Chondrocyte (in vitro differentiated cells): ENCODE results near the gene MRTFA. TPM values are rescaled to one million over a fixed set of nuclear protein-coding genes. Genes with fewer than 3 reads are reported as not detected.
"Not testable (repeated sequence)": the region's sequence is repeated elsewhere in the genome, so short reads cannot be mapped to it uniquely, and the experiment has no call there.

Experiments
- DNase-seq: peaks from one replicate; pipeline ENCODE4 v3.0.0; 2021; ENCODE audit warnings: mixed read lengths, low spot score
- H3K27ac Mint-ChIP-seq: one replicate; pipeline ENCODE4 v1.8.0; 2021; ENCODE audit warnings: mild to moderate bottlenecking, moderate library complexity, mixed read lengths; ENCODE audit not compliant: unreplicated experiment
- H3K27me3 Mint-ChIP-seq: 2 replicates; pipeline ENCODE4 v1.8.0; 2021; ENCODE audit warnings: low read depth, mixed read lengths
- H3K36me3 Mint-ChIP-seq: 2 replicates; pipeline ENCODE4 v1.8.0; 2021; ENCODE audit warnings: low read depth, mixed read lengths
- H3K4me1 Mint-ChIP-seq: 2 replicates; pipeline ENCODE4 v1.8.0; 2021; ENCODE audit warnings: low read depth, mild to moderate bottlenecking, mixed read lengths
- H3K4me3 Mint-ChIP-seq: one replicate; pipeline ENCODE4 v1.8.0; 2021; ENCODE audit warnings: mild to moderate bottlenecking, moderate library complexity, mixed read lengths; ENCODE audit not compliant: unreplicated experiment
- H3K9me3 Mint-ChIP-seq: 2 replicates; pipeline ENCODE4 v1.8.0; 2021; ENCODE audit warnings: low read depth, mixed read lengths
- CTCF ChIP-seq: fragments of 200-600 bp; sonication (generic); IDR thresholded peaks from 2 replicates; pipeline ENCODE4 v1.5.0; 2021; ENCODE audit warnings: antibody characterized with exemption, mild to moderate bottlenecking, moderate library complexity
- total RNA-seq: library from RNA; stranded (reverse); gene quantifications from 3 replicates; pipeline ENCODE4 v1.2.1, GENCODE V29; 2021

Gene MRTFA
- total RNA-seq, 1 donor from 2014 or later, result 69.8 TPM

DNA sequence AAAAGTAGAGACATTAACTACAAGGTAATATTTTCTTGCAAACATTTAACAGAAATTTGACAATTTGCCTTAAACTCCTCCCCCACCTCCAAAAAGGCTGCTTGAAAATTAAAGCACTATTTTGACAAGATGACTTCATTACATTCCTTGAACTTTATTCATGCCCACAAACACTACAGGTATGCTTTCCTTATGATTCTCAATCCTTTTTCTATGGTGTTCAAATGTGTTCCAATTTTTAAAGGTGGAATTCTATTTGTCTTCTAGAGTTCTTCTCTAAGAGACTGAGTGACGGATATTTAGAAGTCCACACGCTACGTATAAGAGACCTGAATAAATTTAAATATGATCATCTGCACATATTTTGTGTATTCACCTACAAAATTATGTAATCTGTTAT lies 69.4 kb downstream of the MRTFA start:
- DNase-seq, result no peak
- no peaks in the 10 kb centered on the region for H3K27me3 Mint-ChIP-seq
- H3K9me3 Mint-ChIP-seq, result peaks cover 8% of the 10 kb centered on the region
- peaks cover 34% of the 10 kb centered on the region for H3K4me1 Mint-ChIP-seq
- H3K36me3 Mint-ChIP-seq, result peaks cover 5% of the 10 kb centered on the region
- TF ChIP-seq CTCF, result no peak
- H3K4me3 Mint-ChIP-seq, result no peak overlapping the region
- H3K27ac Mint-ChIP-seq, result peak overlapping the region; percentile 38

- no peaks in the 10 kb centered on the region for H3K27me3 Mint-ChIP-seq
- TF ChIP-seq CTCF, result no peak
- DNase-seq, result no peak
- no peak overlapping the region for H3K4me3 Mint-ChIP-seq
- H3K36me3 Mint-ChIP-seq, result peaks cover 1% of the 10 kb centered on the region
- peaks cover 41% of the 10 kb centered on the region for H3K4me1 Mint-ChIP-seq
- H3K27ac Mint-ChIP-seq, result no peak overlapping the region
- H3K9me3 Mint-ChIP-seq, result no peaks in the 10 kb centered on the region
These were observed 75.5 kb downstream of the MRTFA start for GRCh38 chr22:40560994-40561515.

GRCh38 chr22:40560551-40560950 lies 76.0 kb downstream of the MRTFA start:
- DNase-seq, result no peak
- Mint-ChIP-seq H3K27ac (peak overlapping the region; percentile 28), H3K27me3 (no peaks in the 10 kb centered on the region), H3K36me3 (no peaks in the 10 kb centered on the region), H3K9me3 (no peaks in the 10 kb centered on the region), H3K4me3 (no peak overlapping the region), H3K4me1 (peaks cover 38% of the 10 kb centered on the region)
- no peak for TF ChIP-seq CTCF

DNA sequence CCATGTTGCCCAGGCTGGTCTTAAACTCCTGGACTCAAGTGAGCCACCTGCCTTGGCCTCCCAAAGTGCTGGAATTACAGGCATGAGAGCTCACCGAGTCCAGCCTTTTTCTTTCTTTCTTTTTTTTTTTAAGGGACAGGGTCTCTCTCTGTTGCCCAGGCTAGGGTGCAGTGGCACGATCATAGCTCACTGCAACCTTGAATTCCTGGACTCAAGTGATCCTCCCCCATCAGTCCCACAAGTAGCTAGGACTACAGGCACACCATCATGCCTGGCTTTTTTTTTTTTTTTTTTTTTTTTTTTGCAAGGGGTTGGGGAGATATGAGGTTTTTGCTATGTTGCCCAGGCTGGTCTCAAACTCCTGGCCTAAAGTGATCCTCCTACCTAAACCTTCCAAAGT lies 78.5 kb downstream of the MRTFA start:
- no peaks in the 10 kb centered on the region for H3K9me3 Mint-ChIP-seq
- H3K27ac Mint-ChIP-seq, result no peak overlapping the region
- peaks cover 31% of the 10 kb centered on the region for H3K4me1 Mint-ChIP-seq
- H3K4me3 Mint-ChIP-seq, result no peak overlapping the region
- no peaks in the 10 kb centered on the region for H3K27me3 Mint-ChIP-seq
- no peaks in the 10 kb centered on the region for H3K36me3 Mint-ChIP-seq
- TF ChIP-seq CTCF, result no peak
- DNase-seq, result no peak

GRCh38 chr22:40556641-40557040 lies 79.9 kb downstream of the MRTFA start:
- H3K4me3 Mint-ChIP-seq, result no peak overlapping the region
- H3K27ac Mint-ChIP-seq, result no peak overlapping the region

GRCh38 chr22:40554023-40554422 lies 82.5 kb downstream of the MRTFA start:
- H3K27me3 Mint-ChIP-seq, H3K9me3 Mint-ChIP-seq, H3K27ac Mint-ChIP-seq, H3K4me3 Mint-ChIP-seq, H3K36me3 Mint-ChIP-seq, H3K4me1 Mint-ChIP-seq, DNase-seq: not testable (repeated sequence)

More at GRCh38 chr22:40556641-40557040, 79.9 kb downstream of the MRTFA start:
- Mint-ChIP-seq H3K27me3 (no peaks in the 10 kb centered on the region), H3K9me3 (no peaks in the 10 kb centered on the region), H3K4me1 (peaks cover 31% of the 10 kb centered on the region), H3K36me3 (peaks cover 6% of the 10 kb centered on the region)
- TF ChIP-seq CTCF, result no peak
- no peak for DNase-seq
